Activated gamma-delta T cell (primary cell): ENCODE data around the gene ICOS.
"Not testable (repeated sequence)": the region's sequence is repeated elsewhere in the genome, so short reads cannot be mapped to it uniquely, and the experiment has no call there.

ENCODE experiments used
- DNase-seq: peaks from one replicate; lab custom pipeline; 2025; lab: John Stamatoyannopoulos, UW

The ICOS gene

GRCh38 chr2:203918264-203918663 lies 18.3 kb upstream of the ICOS start:
- DNase-seq: no peak

GRCh38 chr2:203918839-203919238 lies 17.7 kb upstream of the ICOS start:
- no peak for DNase-seq

GRCh38 chr2:203925512-203926158 lies 10.9 kb upstream of the ICOS start:
- no peak for DNase-seq

GRCh38 chr2:203928849-203929248 lies 7.7 kb upstream of the ICOS start:
- no peak for DNase-seq

- not testable (repeated sequence) for DNase-seq
Observed at GRCh38 chr2:203931262-203931661, 5.3 kb upstream of the ICOS start.

GRCh38 chr2:203934041-203934492 lies 2.5 kb upstream of the ICOS start:
- no peak for DNase-seq

GRCh38 chr2:203934711-203935438 lies 1.7 kb upstream of the ICOS start:
- DNase-seq: no peak

GRCh38 chr2:203935568-203935967 lies 995 bp upstream of the ICOS start:
- DNase-seq: no peak

- no peak for DNase-seq
Observed at GRCh38 chr2:203936949-203937348, 386 bp downstream of the ICOS start.

GRCh38 chr2:203937788-203938187 lies 1.2 kb downstream of the ICOS start:
- DNase-seq: no peak

GRCh38 chr2:203940039-203940438 lies 3.5 kb downstream of the ICOS start:
- DNase-seq: no peak

GRCh38 chr2:203943493-203944382 lies 7.2 kb downstream of the ICOS start:
- not testable (repeated sequence) for DNase-seq

GRCh38 chr2:203948733-203949132 lies 12.2 kb downstream of the ICOS start:
- DNase-seq: no peak

GRCh38 chr2:203949228-203949627 lies 12.7 kb downstream of the ICOS start:
- DNase-seq: no peak

GRCh38 chr2:203951366-203951902 lies 14.9 kb downstream of the ICOS start:
- no peak for DNase-seq

GRCh38 chr2:203959265-203959664 lies 22.7 kb downstream of the ICOS start:
- DNase-seq: no peak

GRCh38 chr2:203959672-203960071 lies 23.1 kb downstream of the ICOS start:
- DNase-seq: no peak

GRCh38 chr2:203960811-203961210 lies 24.2 kb downstream of the ICOS start:
- no peak for DNase-seq

GRCh38 chr2:203965190-203965589 lies 28.6 kb downstream of the ICOS start:
- DNase-seq: not testable (repeated sequence)

GRCh38 chr2:203971251-203971650 lies 34.7 kb downstream of the ICOS start:
- no peak for DNase-seq

- no peak for DNase-seq
Observed at GRCh38 chr2:203972066-203972465, 35.5 kb downstream of the ICOS start.

- no peak for DNase-seq
Observed at GRCh38 chr2:203973000-203973399, 36.4 kb downstream of the ICOS start.
